IMR-90 (cell line): ENCODE results near the gene TCF20. TPM values are rescaled to one million over a fixed set of nuclear protein-coding genes. Genes with fewer than 3 reads are reported as not detected.

ENCODE experiments used
- ATAC-seq: fragments of 200-7000 bp; cut with Tn5 transposase; 2 replicates; pipeline ENCODE4 v1.9.1; 2020; ENCODE audit warnings: low read depth, mild to moderate bottlenecking, moderate library complexity
- BruUV-seq: library from RNA; stranded (reverse); fragments of 400-500 nt; replicated peaks from 2 replicates; lab custom pipeline; 2021; lab: Mats Ljungman, UMichigan
- CTCF ChIA-PET: fragments of 300-600 bp; formaldehyde crosslinking; extraction: SDS; loops from one replicate; lab custom pipeline; 2021; ENCODE audit warnings: antibody characterized with exemption; lab: Yijun Ruan, JAX
- POLR2A ChIA-PET: fragments of 300-600 bp; sonication (Branson Sonifier 250); formaldehyde crosslinking; loops from one replicate; lab custom pipeline; 2022; ENCODE audit warnings: antibody characterized with exemption; ENCODE audit not compliant: unreplicated experiment; lab: Charles Lee
- DNase-seq: peaks from one replicate; pipeline ENCODE4 v3.0.0; 2013
- H2AFZ ChIP-seq: replicated peaks from 2 replicates; pipeline ENCODE3; 2013; ENCODE audit warnings: low read length, mild to moderate bottlenecking; ENCODE audit not compliant: poor library complexity
- H2AK5ac ChIP-seq: 2 replicates; pipeline ENCODE4 v1.6.1; 2013; ENCODE audit warnings: low read depth, low read length, inconsistent platforms
- H2AK9ac ChIP-seq: replicated peaks from 2 replicates; pipeline ENCODE3; 2013; ENCODE audit warnings: mild to moderate bottlenecking, low read depth, low read length, moderate library complexity; ENCODE audit not compliant: poor library complexity
- H2BK120ac ChIP-seq: 2 replicates; pipeline ENCODE4 v1.6.1; 2013; ENCODE audit warnings: low read depth, low read length, inconsistent platforms
- H2BK15ac ChIP-seq: 3 replicates; pipeline ENCODE4 v1.6.1; 2013; ENCODE audit warnings: low read depth, low read length, inconsistent platforms
- H2BK20ac ChIP-seq: 2 replicates; pipeline ENCODE4 v1.6.1; 2013; ENCODE audit warnings: low read depth, mild to moderate bottlenecking, inconsistent platforms, low read length, moderate library complexity
- H2BK5ac ChIP-seq: 2 replicates; pipeline ENCODE4 v1.6.1; 2013; ENCODE audit warnings: mild to moderate bottlenecking, low read depth, low read length, inconsistent platforms; ENCODE audit not compliant: poor library complexity, severe bottlenecking
- H3K14ac ChIP-seq: replicated peaks from 2 replicates; pipeline ENCODE4 v1.6.1; 2013; ENCODE audit warnings: low read depth, low read length, inconsistent platforms
- H3K18ac ChIP-seq: 2 replicates; pipeline ENCODE4 v1.6.1; 2013; ENCODE audit warnings: low read depth, low read length, control low read depth
- H3K23ac ChIP-seq: 2 replicates; pipeline ENCODE4 v1.6.1; 2013; ENCODE audit warnings: low read depth, low read length, inconsistent platforms
- H3K27ac ChIP-seq: 2 replicates; pipeline ENCODE4 v1.5.1; 2013; ENCODE audit warnings: mild to moderate bottlenecking, control low read depth, low read length; ENCODE audit not compliant: insufficient read depth
- H3K27me3 ChIP-seq: 2 replicates; pipeline ENCODE4 v1.6.1; 2013; ENCODE audit warnings: low read length; ENCODE audit not compliant: control insufficient read depth, insufficient read depth
- H3K36me3 ChIP-seq: 2 replicates; pipeline ENCODE4 v1.6.1; 2013; ENCODE audit warnings: low read length, mixed read lengths; ENCODE audit not compliant: control insufficient read depth, insufficient read depth
- H3K4ac ChIP-seq: 2 replicates; pipeline ENCODE4 v1.6.1; 2013; ENCODE audit warnings: low read depth, low read length, inconsistent platforms
- H3K4me1 ChIP-seq: 2 replicates; pipeline ENCODE4 v1.6.1; 2013; ENCODE audit warnings: low read length, mixed read lengths; ENCODE audit not compliant: control insufficient read depth, insufficient read depth
- H3K4me2 ChIP-seq: 2 replicates; pipeline ENCODE4 v1.6.1; 2013; ENCODE audit warnings: low read depth, mild to moderate bottlenecking, control low read depth, low read length, moderate library complexity
- H3K4me3 ChIP-seq: 2 replicates; pipeline ENCODE4 v1.5.1; 2013; ENCODE audit warnings: low read depth, mild to moderate bottlenecking, control low read depth, low read length, moderate library complexity; ENCODE audit not compliant: insufficient read depth
- H3K56ac ChIP-seq: 2 replicates; pipeline ENCODE4 v1.6.1; 2013; ENCODE audit warnings: low read length, inconsistent platforms; ENCODE audit not compliant: insufficient read depth; ENCODE audit errors: extremely low read depth
- H3K79me1 ChIP-seq, 2 experiments: 2 replicates each; pipeline ENCODE4 v1.6.1; 2013; ENCODE audit warnings: low read length in 2 of 2, inconsistent platforms in 1 of 2, low read depth in 1 of 2
- H3K9ac ChIP-seq: 2 replicates; pipeline ENCODE4 v1.6.1; 2013; ENCODE audit warnings: low read depth, low read length, control low read depth
- H3K9me1 ChIP-seq: 2 replicates; pipeline ENCODE4 v1.6.1; 2013; ENCODE audit warnings: low read length, inconsistent platforms; ENCODE audit not compliant: insufficient read depth
- H3K9me3 ChIP-seq: 2 replicates; pipeline ENCODE4 v1.6.1; 2013; ENCODE audit warnings: low read length; ENCODE audit not compliant: control insufficient read depth, insufficient read depth
- H4K20me1 ChIP-seq: 2 replicates; pipeline ENCODE4 v1.6.1; 2013; ENCODE audit warnings: low read length, inconsistent platforms; ENCODE audit not compliant: insufficient read depth
- H4K5ac ChIP-seq: 2 replicates; pipeline ENCODE4 v1.6.1; 2013; ENCODE audit warnings: mild to moderate bottlenecking, low read depth, low read length, control low read depth
- H4K8ac ChIP-seq, 2 experiments: 2 replicates each; pipeline ENCODE4 v1.6.1; 2013; ENCODE audit warnings: low read depth in 2 of 2, low read length in 2 of 2, control low read depth in 1 of 2, inconsistent platforms in 1 of 2
- H4K91ac ChIP-seq: 2 replicates; pipeline ENCODE4 v1.6.1; 2013; ENCODE audit warnings: low read depth, low read length, inconsistent platforms; ENCODE audit not compliant: insufficient read depth
- BHLHE40 ChIP-seq: fragments of 150-350 bp; IDR thresholded peaks from 2 replicates; pipeline ENCODE4 v1.6.1; 2016; ENCODE audit warnings: mild to moderate bottlenecking, low read depth, low read length
- CEBPB ChIP-seq: IDR thresholded peaks from 2 replicates; pipeline ENCODE4 v1.6.1; 2012; ENCODE audit warnings: low read depth, low read length, improper control_type of control experiment
- CHD1 ChIP-seq: IDR thresholded peaks from 2 replicates; pipeline ENCODE4 v1.6.1; 2012; ENCODE audit warnings: low read depth, low read length, improper control_type of control experiment
- CTCF ChIP-seq: conservative IDR thresholded peaks from 2 replicates; pipeline ENCODE4 v1.5.1; 2012; ENCODE audit warnings: mild to moderate bottlenecking, low read depth, low read length, improper control_type of control experiment
- FOS ChIP-seq: fragments of 150-350 bp; IDR thresholded peaks from 2 replicates; pipeline ENCODE4 v1.6.1; 2016; ENCODE audit warnings: low read depth, low read length
- MAFK ChIP-seq: IDR thresholded peaks from 2 replicates; pipeline ENCODE4 v1.6.1; 2012; ENCODE audit warnings: low read depth, low read length, improper control_type of control experiment
- MAZ ChIP-seq: IDR thresholded peaks from 2 replicates; pipeline ENCODE4 v1.6.1; 2012; ENCODE audit warnings: low read depth, mild to moderate bottlenecking, low read length, improper control_type of control experiment, moderate library complexity, borderline replicate concordance
- MXI1 ChIP-seq: IDR thresholded peaks from 2 replicates; pipeline ENCODE4 v1.6.1; 2012; ENCODE audit warnings: low read depth, mild to moderate bottlenecking, low read length, moderate library complexity, borderline replicate concordance
- NFE2L2 ChIP-seq: fragments of 150-350 bp; IDR thresholded peaks from 2 replicates; pipeline ENCODE4 v1.6.1; 2016; ENCODE audit warnings: low read depth, mild to moderate bottlenecking, low read length
- POLR2A ChIP-seq: IDR thresholded peaks from 2 replicates; pipeline ENCODE4 v1.6.1; 2012; ENCODE audit warnings: mild to moderate bottlenecking, low read depth, low read length
- RAD21 ChIP-seq: IDR thresholded peaks from 2 replicates; pipeline ENCODE4 v1.6.1; 2012; ENCODE audit warnings: low read length, improper control_type of control experiment
- RCOR1 ChIP-seq: IDR thresholded peaks from 2 replicates; pipeline ENCODE4 v1.6.1; 2012; ENCODE audit warnings: mild to moderate bottlenecking, low read length, improper control_type of control experiment; ENCODE audit not compliant: insufficient replicate concordance
- RFX5 ChIP-seq: IDR thresholded peaks from 2 replicates; pipeline ENCODE4 v1.8.0; 2012; ENCODE audit warnings: low read depth, mild to moderate bottlenecking, low read length, moderate library complexity
- SMC3 ChIP-seq: fragments of 150-350 bp; IDR thresholded peaks from 2 replicates; pipeline ENCODE4 v1.6.1; 2016; ENCODE audit warnings: low read depth, mild to moderate bottlenecking, antibody characterized with exemption, low read length, moderate library complexity
- WGBS, 2 experiments: methylation state at CpG; one replicate each; pipeline versions ENCODE4 v1.1.5 to v1.1.7; 2013; ENCODE audit warnings: missing lambda C conversion rate in 2 of 2; ENCODE audit not compliant: insufficient read length in 1 of 2; ENCODE audit errors: extremely low coverage in 2 of 2; 5-methylcytosine and 5-hydroxymethylcytosine counted together
- dilution Hi-C: fragments of 300-500 bp; cut with HindIII; formaldehyde crosslinking; loops from one replicate; pipeline ENCODE4 v1.14.3; 2018; ENCODE audit warnings: low sequenced_read_pairs; ENCODE audit not compliant: unreplicated experiment
- in situ Hi-C: fragments of 300-500 bp; cut with MboI; formaldehyde crosslinking; loops from 3 replicates; pipeline ENCODE4 v1.14.3; 2019; ENCODE audit warnings: low sequenced_read_pairs, inconsistent platforms, mixed read lengths
- intact Hi-C: fragments of 100-400 bp; cut with micrococcal nuclease; formaldehyde crosslinking; loops from 2 replicates; pipeline ENCODE4 v1.10.0; 2022
- polyA plus RNA-seq, 3 experiments: library from polyadenylated mRNA; depleted of rRNA; stranded (reverse); fragments of >200 nt; gene quantifications; 2 replicates each; pipeline ENCODE4 v1.2.3, GENCODE V29; 2012; ENCODE audit warnings: low replicate concordance in 1 of 3
- total RNA-seq: library from RNA; depleted of rRNA; stranded (reverse); fragments of >200 nt; gene quantifications from 2 replicates; pipeline ENCODE4 v1.2.3, GENCODE V29; 2012
- TF ChIP-seq, protein P1 (sequence below): fragments of 150-350 bp; IDR thresholded peaks from 2 replicates; pipeline ENCODE4 v1.6.1; 2017; ENCODE audit warnings: mild to moderate bottlenecking, antibody characterized with exemption, low read length, low read depth
- TF ChIP-seq, protein P2 (sequence below): fragments of 150-350 bp; IDR thresholded peaks from 2 replicates; pipeline ENCODE4 v1.6.1; 2016; ENCODE audit warnings: low read depth, mild to moderate bottlenecking, low read length, moderate library complexity, borderline replicate concordance

The TCF20 gene
- total and polyA plus RNA-seq, 2 of the 4 experiments (the other 2 are of a cell fraction) = 8.9 to 23.7 TPM

GRCh38 chr22:42318967-42319366, 48.5 kb upstream of the TCF20 start:
- H4K5ac ChIP-seq = no peak overlapping the region

More at GRCh38 chr22:42318967-42319366, 48.5 kb upstream of the TCF20 start:
- Histone ChIP-seq H3K56ac (no peak overlapping the region), H3K9me1 (no peaks in the 10 kb centered on the region), H3K4me3 (no peak overlapping the region), H2AK9ac (no peak overlapping the region), H2BK20ac (no peak overlapping the region), H4K91ac (no peak overlapping the region), H3K4me1 (no peaks in the 10 kb centered on the region), H2BK15ac (no peak overlapping the region), H3K27ac (no peak overlapping the region), H3K9me3 (no peaks in the 10 kb centered on the region), H4K20me1 (peaks cover 6% of the 10 kb centered on the region; the same call in 1 of the 2 replicates), H3K4me2 (no peak overlapping the region), H3K36me3 (no peaks in the 10 kb centered on the region), H4K8ac (no peak overlapping the region), H3K18ac (no peak overlapping the region), H3K4ac (no peak overlapping the region), H2AK5ac (no peak overlapping the region), H3K9ac (no peak overlapping the region), H3K79me1 (no peaks in the 10 kb centered on the region), H2BK5ac (no peak overlapping the region), H3K23ac (no peak overlapping the region), H2AFZ (no peak overlapping the region), H3K27me3 (peaks cover 10% of the 10 kb centered on the region; the same call in 1 of the 2 replicates), H3K14ac (no peak overlapping the region), H2BK120ac (no peak overlapping the region)
- intact Hi-C loops (no loop called here), in situ Hi-C loops (no loop called here), dilution Hi-C loops (no loop called here)
- ChIA-PET POLR2A (no interaction called here), CTCF (no interaction called here)
- TF ChIP-seq MXI1 (no peak), RAD21 (no peak), SMC3 (no peak), CEBPB (no peak), RFX5 (no peak), RCOR1 (no peak), CHD1 (no peak), CTCF (no peak), FOS (no peak), MAFK (no peak), MAZ (no peak), POLR2A (no peak), BHLHE40 (no peak), NFE2L2 (no peak)
- TF ChIP-seq, protein P1, sequence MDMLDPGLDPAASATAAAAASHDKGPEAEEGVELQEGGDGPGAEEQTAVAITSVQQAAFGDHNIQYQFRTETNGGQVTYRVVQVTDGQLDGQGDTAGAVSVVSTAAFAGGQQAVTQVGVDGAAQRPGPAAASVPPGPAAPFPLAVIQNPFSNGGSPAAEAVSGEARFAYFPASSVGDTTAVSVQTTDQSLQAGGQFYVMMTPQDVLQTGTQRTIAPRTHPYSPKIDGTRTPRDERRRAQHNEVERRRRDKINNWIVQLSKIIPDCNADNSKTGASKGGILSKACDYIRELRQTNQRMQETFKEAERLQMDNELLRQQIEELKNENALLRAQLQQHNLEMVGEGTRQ = no peak
- TF ChIP-seq, protein P2, sequence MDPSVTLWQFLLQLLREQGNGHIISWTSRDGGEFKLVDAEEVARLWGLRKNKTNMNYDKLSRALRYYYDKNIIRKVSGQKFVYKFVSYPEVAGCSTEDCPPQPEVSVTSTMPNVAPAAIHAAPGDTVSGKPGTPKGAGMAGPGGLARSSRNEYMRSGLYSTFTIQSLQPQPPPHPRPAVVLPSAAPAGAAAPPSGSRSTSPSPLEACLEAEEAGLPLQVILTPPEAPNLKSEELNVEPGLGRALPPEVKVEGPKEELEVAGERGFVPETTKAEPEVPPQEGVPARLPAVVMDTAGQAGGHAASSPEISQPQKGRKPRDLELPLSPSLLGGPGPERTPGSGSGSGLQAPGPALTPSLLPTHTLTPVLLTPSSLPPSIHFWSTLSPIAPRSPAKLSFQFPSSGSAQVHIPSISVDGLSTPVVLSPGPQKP = no peak
- no peak for DNase-seq
- WGBS, 2 experiments = no CpG with 5 or more reads among the region's 3 CpGs
- BruUV-seq = no TSS peak
- no peak for ATAC-seq
